Activated CD4-positive, alpha-beta T cell treated with anti-CD3 and anti-CD28 coated beads, Interleukin-2, amount 50 U/mL, for 1 hour (primary cell): ENCODE measurements around the gene RELT.

ENCODE experiments used
- DNase-seq: peaks from one replicate; pipeline ENCODE4 v3.0.0-alpha.2; 2020

The RELT gene

DNA sequence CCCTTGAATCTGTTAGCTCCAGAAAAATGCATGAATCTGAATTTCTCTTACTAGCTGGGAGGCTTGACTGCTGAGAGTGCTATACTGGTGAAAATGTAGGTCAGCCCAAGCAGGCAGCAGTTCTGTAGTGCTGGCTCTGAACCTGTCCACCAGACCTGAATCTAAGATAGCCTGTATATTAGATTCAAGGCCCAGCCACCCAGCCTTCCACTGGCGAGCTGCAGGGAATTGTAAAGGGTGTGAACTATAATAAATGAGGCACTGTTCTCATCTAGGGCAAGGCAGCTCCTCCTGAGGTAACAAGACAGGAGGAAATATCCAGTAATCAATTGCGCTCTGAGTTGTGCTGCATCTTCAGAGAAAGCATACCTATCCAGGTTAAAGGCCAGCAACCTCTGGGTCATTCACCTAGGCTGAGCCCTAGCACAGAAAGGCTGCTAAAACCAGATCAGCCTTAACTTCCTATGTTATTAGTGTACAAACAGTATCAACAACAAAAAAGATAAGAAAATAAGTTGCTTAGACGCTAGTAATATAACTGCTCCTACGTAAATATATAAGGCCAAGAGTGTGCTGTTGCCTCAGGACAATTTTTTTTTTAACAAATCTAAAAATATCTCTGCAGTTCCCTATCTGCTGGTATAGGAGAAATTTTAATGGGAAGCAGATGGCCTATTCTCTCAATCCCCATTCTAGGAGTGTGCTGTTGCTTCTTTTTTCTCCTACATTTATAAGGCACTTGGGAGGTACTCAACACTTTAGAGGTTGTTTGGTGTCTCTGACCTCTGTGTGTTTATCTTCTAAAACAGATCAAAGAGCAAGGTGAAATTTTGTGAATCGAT, 63.0 kb downstream of the RELT start:
- no peak for DNase-seq

DNA sequence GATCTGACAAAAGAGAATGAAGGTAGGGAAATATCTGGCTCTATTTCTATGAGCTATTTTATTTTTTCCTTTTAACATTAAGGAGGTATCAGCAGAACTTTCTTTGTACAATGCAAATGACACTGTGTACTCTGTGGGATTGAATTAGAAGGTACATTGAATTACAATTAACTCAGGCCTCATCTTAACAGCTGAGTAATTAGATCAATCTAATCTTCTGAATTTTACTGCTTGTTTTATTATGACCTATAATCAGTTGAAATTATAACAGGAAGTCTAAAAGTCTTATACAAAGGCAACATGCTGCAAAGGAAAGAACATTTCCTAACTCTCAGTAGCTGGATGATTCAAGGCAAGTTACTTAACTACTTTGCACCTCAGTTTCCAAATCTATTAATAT, 69.8 kb downstream of the RELT start:
- no peak for DNase-seq

DNA sequence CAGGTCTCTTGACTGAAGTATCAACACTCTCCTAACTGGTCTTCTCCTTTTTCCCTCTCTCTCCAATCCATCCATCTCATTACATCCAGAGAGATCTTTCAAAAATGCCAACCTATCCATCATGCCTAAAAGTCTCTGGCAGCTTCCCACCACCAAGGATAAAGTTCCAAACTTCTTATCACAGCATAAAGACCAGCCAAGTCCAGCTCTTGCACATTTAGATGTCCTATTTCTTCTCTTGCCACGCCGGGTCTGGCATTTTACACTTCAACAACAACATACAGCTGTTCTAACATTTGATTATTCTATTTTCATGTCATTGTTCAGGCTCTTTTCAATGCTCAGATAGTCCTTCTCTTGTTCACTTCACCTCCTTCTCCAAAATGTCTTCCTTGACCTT, 70.6 kb downstream of the RELT start:
- DNase-seq = no peak
